Measurements from ENCODE around the gene TAAR8.

DNA sequence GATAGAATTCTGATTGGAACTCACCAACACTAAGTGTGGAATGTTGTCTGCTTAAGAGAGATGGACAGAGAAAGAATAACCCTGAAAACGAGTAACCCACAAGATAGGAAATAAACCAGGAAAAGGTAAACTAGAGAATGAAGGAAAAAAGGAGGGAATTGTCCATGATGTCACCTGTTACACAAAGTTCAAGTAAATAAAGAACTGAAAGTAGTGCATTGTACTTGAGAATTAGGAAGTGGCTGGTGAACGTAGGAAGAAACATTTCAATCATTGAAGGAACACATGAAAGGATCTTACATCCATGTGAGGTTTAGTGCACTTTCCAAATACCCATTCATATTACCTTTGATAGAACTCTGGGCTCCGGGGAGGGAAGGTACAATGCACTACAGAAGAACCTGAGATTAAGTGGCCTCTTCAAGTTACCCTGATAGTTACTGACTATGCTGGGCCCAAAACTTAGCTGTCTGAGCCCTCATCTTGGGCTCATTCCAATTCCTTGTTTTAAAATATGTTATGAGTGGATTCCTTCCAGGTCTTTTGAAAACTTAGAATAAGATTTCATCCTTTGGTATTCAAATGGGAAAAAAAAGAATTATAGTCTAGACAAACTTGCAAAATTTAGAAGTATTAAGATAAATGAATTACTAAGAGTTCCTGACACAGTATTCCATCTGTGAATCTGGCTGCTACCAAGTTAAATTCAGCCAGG is 38.5 kb upstream of the TAAR8 start:
- no peak for TF ChIP-seq ZBTB7A (tag by site-specific recombination; IDR thresholded peaks at IDR 0.05; ENCODE audit: low read depth)
- TF ChIP-seq, protein P1, sequence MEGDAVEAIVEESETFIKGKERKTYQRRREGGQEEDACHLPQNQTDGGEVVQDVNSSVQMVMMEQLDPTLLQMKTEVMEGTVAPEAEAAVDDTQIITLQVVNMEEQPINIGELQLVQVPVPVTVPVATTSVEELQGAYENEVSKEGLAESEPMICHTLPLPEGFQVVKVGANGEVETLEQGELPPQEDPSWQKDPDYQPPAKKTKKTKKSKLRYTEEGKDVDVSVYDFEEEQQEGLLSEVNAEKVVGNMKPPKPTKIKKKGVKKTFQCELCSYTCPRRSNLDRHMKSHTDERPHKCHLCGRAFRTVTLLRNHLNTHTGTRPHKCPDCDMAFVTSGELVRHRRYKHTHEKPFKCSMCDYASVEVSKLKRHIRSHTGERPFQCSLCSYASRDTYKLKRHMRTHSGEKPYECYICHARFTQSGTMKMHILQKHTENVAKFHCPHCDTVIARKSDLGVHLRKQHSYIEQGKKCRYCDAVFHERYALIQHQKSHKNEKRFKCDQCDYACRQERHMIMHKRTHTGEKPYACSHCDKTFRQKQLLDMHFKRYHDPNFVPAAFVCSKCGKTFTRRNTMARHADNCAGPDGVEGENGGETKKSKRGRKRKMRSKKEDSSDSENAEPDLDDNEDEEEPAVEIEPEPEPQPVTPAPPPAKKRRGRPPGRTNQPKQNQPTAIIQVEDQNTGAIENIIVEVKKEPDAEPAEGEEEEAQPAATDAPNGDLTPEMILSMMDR (tag by site-specific recombination; IDR thresholded peaks at IDR 0.05), result no peak
- TF ChIP-seq ZNF704 (tag by site-specific recombination; IDR thresholded peaks at IDR 0.05), result no peak
- TF ChIP-seq ZNF837 (tag by site-specific recombination; IDR thresholded peaks at IDR 0.05), result no peak
- no peak for TF ChIP-seq KLF16 (tag by site-specific recombination; IDR thresholded peaks at IDR 0.05)
- TF ChIP-seq ZNF621 (tag by site-specific recombination; IDR thresholded peaks at IDR 0.05), result no peak
- peak; percentile 77 for TF ChIP-seq ATF2 (tag by site-specific recombination; IDR thresholded peaks at IDR 0.05; ENCODE audit: low read depth)

Measured in HEK293 (cell line).